ENCODE data around the gene RFTN1.

Gene RFTN1

GRCh38 chr3:16346413-16347081, 167.0 kb downstream of the RFTN1 start:
- no peak for DNase-seq

GRCh38 chr3:16343101-16343500, 170.4 kb downstream of the RFTN1 start:
- no peak for DNase-seq

GRCh38 chr3:16338999-16339398, 174.5 kb downstream of the RFTN1 start:
- no peak for DNase-seq

- DNase-seq, result peak; percentile 27
Measured at GRCh38 chr3:16337856-16338540, 175.5 kb downstream of the RFTN1 start.

- DNase-seq, result no peak
Measured at GRCh38 chr3:16336825-16337224, 176.7 kb downstream of the RFTN1 start.

- DNase-seq, result no peak
Measured at GRCh38 chr3:16335772-16336645, 177.5 kb downstream of the RFTN1 start.

- no peak for DNase-seq
Measured at GRCh38 chr3:16335333-16335732, 178.2 kb downstream of the RFTN1 start.

- no peak for DNase-seq
Measured at GRCh38 chr3:16334909-16335308, 178.6 kb downstream of the RFTN1 start.

GRCh38 chr3:16332904-16333426, 180.5 kb downstream of the RFTN1 start:
- no peak for DNase-seq

- DNase-seq, result no peak
Measured at GRCh38 chr3:16331319-16331883, 182.1 kb downstream of the RFTN1 start.

GRCh38 chr3:16330351-16330750, 183.1 kb downstream of the RFTN1 start:
- DNase-seq, result no peak

GRCh38 chr3:16329826-16330129, 183.7 kb downstream of the RFTN1 start:
- DNase-seq, result no peak

GRCh38 chr3:16329036-16329825, 184.3 kb downstream of the RFTN1 start:
- no peak for DNase-seq

- no peak for DNase-seq
Measured at GRCh38 chr3:16328124-16328523, 185.4 kb downstream of the RFTN1 start.

- DNase-seq, result no peak
Measured at GRCh38 chr3:16326724-16327349, 186.7 kb downstream of the RFTN1 start.

- no peak for DNase-seq
Measured at GRCh38 chr3:16325850-16326249, 187.6 kb downstream of the RFTN1 start.

GRCh38 chr3:16323737-16324136, 189.8 kb downstream of the RFTN1 start:
- DNase-seq, result no peak

- DNase-seq, result no peak
Measured at GRCh38 chr3:16322189-16322588, 191.3 kb downstream of the RFTN1 start.

GRCh38 chr3:16320711-16321110, 192.8 kb downstream of the RFTN1 start:
- DNase-seq, result no peak

GRCh38 chr3:16319723-16320122, 193.8 kb downstream of the RFTN1 start:
- DNase-seq, result no peak

- peak; percentile 71 for DNase-seq
Measured at GRCh38 chr3:16319307-16319706, 194.2 kb downstream of the RFTN1 start.

- DNase-seq, result no peak
Measured at GRCh38 chr3:16318176-16318575, 195.3 kb downstream of the RFTN1 start.
